NCI-H1092 treated with DMSO at 0.1 percent for 48 hours (cell line): ENCODE measurements around the gene JDP2.

ENCODE experiments used
- DNase-seq: peaks from one replicate; lab custom pipeline; 2025; lab: John Stamatoyannopoulos, UW

JDP2 gene

GRCh38 chr14:75437201-75438143 lies 9.7 kb downstream of the JDP2 start:
- DNase-seq: peak; percentile 42

DNA sequence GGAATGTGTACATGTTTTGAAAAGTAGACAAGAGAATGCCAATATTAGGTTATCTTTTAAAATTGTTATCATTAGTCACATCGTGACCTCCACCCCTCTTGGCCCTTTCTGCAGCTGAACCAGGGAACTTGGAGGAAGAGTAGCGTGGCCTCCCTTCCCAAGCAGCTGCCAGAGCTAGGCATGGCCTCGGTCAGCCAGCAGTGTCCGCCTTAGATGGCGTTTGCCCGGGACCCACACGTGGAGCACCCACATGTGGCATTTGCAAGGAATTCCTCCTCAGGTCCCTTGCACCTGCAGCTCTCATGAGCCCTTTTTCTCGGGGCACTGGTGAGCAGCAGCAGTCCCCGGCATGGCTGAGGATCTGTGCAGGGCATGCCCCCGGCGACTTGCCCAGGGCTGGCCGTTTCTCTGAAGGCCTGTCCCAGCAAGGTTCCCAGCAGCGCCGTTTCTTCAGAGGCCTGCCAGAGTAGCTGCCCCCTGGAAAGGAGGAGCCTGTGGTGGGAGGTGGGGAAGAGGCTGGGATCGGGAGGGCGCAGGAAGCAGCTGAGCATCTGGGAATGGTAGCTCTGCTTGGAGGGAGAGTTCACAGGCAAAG lies 10.8 kb downstream of the JDP2 start:
- no peak for DNase-seq

DNA sequence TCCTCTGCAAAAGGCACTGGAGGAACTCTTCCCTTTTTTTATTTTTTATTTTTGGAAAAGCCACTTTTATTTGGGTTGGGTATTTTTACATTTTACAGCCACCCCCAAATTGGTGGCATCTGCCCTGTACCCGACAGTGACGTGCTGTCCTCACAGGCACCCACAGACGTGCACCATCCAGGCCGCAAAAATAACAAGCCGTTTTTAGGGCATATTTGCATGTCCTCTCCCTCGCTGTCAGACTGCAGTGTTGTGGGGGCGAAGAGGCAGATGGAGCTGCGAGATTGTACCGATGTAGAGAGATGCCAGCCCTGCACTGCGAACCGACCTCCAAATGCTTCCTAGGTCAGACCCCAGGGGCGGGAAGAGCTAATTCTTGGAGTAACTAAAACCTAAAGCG lies 12.2 kb downstream of the JDP2 start:
- DNase-seq: no peak

DNA sequence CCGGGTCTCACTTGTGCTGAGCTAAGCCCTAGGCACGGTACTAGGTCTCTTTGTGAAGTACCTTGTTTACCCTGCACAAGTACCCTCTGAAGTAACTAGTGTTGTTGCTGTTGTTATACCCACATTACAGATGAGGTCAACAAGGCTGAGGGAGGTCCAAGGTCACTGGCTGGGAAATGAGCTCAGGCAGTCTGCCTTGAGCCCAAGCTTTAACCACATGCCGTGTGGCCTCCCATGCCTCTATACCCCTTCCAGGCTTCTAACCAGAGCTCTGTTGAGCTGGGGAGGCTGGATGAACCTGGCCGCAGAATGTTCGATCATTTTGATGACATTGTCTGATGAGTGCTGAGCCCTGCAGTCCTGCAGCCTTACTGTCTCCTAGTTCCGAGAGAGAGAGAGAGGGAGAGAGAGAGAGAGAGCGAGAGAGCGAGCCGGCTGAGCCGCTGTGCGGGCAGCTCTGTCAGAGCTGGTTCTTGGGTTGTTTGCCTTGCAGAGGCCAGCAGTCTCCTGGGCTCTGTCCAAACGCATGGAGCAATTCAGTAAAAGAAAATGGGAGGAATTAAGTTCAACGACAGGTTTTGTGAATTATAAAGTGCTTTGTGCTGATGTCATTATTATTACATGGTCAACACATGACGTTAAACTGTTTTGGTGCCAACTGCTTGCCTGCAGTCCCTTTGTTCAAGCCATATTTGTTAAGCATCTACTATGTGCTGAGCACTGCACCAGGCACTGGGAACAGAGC lies 13.1 kb downstream of the JDP2 start:
- DNase-seq: no peak

GRCh38 chr14:75441728-75442127 lies 13.9 kb downstream of the JDP2 start:
- DNase-seq: no peak

DNA sequence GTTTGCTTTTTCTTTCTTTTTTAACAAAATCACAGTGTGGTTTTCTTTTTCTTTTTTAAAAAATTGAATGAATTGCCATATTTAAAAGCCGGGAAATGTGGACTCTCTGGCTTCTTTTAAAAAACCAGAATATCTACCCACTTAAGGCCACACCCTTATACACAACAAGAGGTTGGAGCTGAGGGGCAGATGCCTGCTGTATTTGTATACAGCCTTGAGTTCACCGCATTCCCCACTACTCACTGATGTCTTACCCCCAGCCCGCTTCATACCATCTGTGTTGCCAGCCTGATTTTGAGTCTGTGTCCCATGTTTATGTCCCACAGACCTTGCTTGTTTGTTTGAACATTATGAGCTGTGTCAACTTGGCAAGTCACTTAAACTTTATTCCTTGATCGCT lies 14.3 kb downstream of the JDP2 start:
- no peak for DNase-seq

DNA sequence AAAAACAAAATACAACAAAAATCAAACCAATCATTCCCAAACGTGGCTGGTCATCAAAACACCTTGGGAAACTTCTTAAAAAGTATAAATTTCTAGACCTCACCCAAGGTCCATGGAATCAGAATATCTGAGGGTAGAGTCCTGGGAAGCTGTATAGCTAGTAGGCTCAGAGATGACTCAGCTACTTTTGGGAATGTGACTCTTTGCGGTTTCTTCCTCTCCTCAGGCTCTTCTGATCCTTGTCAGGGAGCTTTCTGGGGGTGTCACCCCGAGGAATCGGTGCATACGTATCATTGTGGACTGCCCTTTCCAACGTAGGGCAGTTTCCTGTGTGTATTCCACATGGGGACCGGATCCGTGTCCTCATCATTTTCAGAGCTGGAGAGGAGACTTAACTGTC lies 14.8 kb downstream of the JDP2 start:
- DNase-seq: no peak

GRCh38 chr14:75443203-75443969 lies 15.6 kb downstream of the JDP2 start:
- no peak for DNase-seq

- no peak for DNase-seq
These were observed 17.4 kb downstream of the JDP2 start for GRCh38 chr14:75445236-75445635.

DNA sequence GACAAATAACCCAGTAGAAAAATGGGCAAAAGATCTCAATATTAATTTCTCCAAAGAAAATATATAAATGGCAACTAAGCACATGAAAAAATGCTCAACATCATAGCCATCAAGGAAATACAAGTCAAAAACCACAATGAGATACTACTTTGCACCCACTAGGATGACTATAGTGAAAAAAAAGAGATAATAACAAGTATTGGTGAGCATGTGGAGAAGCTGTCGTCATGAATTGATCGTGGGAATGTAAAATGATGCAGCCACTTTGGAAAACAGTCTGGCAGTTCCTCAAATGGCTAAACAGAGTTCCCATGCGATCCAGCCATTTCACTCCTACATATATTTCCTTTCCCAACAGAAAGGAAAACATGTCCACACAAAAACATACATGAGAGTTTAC lies 18.1 kb downstream of the JDP2 start:
- no peak for DNase-seq

DNA sequence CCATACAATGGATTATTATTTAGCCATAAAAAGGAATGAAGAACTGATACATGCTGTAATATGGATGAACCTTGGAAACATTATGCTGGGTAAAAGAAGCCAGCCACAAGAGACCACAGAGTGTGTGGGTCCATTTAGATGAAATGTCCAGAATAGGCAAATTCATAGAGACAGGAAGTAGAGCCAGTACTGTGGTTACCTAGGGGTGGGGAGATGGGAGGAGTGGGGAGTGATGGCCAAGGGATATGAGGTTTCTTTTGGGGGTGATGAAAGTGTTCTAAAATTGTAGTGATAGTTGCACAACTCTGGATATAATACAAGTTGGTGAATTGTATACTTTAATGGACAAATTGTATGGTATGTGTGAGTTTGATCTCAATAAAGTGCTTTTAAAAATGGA lies 18.6 kb downstream of the JDP2 start:
- no peak for DNase-seq

DNA sequence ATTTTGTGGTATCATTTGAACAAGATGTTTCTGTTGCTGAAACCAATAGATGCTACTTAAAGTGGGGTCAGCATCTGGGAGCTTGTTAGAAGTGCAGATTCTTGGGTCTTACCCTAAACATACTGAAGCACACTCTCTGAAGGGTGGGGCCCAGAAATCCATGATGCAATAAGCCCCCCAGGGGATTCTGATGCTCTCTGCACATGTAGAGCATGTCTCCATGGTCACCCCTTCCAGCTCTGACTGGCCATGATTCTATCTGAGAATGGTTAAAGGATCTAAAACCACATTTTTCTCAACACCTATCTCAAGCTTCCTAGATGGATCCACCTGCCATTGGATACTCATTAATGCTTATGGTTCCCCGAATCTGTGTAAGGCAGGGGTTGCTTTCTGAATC lies 20.4 kb downstream of the JDP2 start:
- no peak for DNase-seq

- DNase-seq: no peak
These were observed 21.2 kb downstream of the JDP2 start for GRCh38 chr14:75449036-75449435.

DNA sequence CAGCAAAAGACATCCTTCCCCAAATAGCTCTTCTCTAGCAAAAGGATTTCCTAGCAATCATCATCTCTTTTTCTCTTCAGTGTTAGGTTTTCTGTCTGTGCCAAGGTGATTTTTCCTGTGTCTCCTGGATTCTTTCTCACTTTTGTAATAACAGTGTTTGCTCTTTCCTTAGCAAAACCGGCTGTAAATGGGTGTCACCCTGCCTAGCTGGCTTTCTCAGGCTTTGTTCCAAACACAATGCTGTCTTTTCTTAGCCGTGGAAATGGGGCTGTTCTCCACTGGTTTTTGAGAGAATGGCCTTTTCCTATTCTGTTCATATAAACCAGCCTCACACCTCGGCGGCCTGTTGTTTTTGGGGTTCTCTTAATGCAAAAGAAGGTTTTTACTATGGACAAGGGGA lies 21.9 kb downstream of the JDP2 start:
- DNase-seq: no peak

DNA sequence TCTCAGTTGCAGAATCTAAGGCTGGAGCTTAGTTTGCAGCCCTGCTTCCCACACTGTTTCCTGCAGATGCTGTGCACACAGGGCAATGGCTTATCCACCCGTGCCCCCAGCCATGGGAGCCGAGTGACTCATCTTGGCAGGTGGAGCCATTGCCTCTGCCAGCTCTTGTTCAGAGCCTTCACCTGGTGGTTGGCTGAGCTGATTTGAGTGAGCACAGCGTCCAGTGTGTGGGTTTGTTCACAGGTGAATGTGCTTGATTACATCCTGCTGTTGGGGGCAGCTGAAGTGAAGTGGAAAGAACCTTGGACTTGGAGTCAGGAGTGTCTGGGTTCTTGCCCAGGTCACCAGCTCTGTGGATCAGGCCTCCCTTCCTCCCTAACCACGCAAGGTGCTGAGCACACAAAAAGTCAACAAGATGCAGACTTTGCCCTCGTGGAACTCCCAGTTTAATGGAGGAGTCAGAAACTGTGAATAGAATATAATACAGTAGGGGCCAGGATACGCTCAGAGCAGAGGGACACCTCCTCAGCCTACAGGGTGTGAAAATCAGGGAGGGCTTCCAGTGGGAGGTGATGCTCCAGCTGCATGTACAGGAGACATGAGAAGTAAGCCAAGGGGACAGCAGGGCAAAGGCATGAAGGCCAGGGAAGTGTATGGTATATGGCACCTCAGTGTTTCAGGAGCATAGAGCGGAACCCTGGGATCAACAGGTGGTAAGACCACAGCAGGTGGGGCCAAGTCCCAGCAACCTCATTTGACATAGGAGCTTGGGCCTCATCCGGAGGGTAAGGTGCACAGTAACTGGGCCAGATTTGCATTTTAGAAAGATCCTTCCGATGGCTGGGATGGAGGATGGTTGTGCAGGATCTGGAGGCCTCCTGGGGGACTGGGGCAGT lies 22.8 kb downstream of the JDP2 start:
- peak; percentile 34 for DNase-seq

- DNase-seq: no peak
These were observed 24.5 kb downstream of the JDP2 start for GRCh38 chr14:75452324-75452723.

- DNase-seq: no peak
These were observed 25.3 kb downstream of the JDP2 start for GRCh38 chr14:75452900-75453816.

- no peak for DNase-seq
These were observed 26.1 kb downstream of the JDP2 start for GRCh38 chr14:75453817-75454434.

DNA sequence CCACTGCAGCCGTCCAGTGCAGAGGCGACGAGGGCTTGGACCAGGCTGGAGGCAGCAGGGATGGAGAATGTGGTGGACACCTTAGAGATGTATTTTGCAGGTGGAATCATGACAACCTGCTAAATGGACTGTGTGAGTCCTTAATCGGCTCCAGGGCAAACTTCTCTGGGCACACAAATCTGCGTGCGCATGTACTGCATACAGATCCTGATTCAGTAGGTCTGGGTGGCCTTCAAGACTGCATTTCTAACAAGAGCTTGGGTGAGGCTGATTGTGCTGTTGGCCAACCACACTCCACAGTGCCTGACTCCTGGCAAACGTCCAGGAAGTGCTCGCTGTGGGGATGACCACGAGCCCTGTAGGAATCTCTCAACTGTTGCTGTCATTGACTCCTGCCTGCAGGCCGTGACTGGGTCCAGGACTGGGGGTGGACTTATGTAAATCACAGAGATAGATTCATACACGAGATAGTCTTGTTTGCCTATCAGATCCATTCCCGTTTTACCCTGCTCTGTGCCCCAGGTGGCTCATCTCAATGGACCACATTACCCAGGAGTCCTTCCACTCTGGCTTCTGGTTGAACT lies 27.2 kb downstream of the JDP2 start:
- DNase-seq: no peak
